MCF 10A (cell line): ENCODE data around the gene ZBED4. TPM values are rescaled to one million over a fixed set of nuclear protein-coding genes. Genes with fewer than 3 reads are reported as not detected.

Source experiments
- BruUV-seq: library from RNA; stranded (reverse); fragments of 400-500 nt; replicated peaks from 2 replicates; lab custom pipeline; 2021; lab: Mats Ljungman, UMichigan
- CTCF ChIA-PET: fragments of 300-600 bp; sonication (Branson Sonifier 250); formaldehyde crosslinking; extraction: SDS; loops from one replicate; lab custom pipeline; 2021; ENCODE audit warnings: antibody characterized with exemption, inconsistent platforms; lab: Yijun Ruan, JAX
- POLR2A ChIA-PET: fragments of 300-600, 350-650 bp; sonication (Branson Sonifier 250); formaldehyde crosslinking; extraction: SDS; loops from one replicate; lab custom pipeline; 2020; ENCODE audit warnings: antibody characterized with exemption, inconsistent platforms; lab: Yijun Ruan, JAX
- DNase-seq: peaks from one replicate; pipeline ENCODE4 v3.0.0-alpha.2; 2018; ENCODE audit not compliant: unreplicated experiment
- H3K27ac Mint-ChIP-seq: one replicate; pipeline ENCODE4 v1.8.0; 2022; ENCODE audit warnings: mild to moderate bottlenecking, low read depth, mixed read lengths; ENCODE audit not compliant: unreplicated experiment
- H3K27me3 Mint-ChIP-seq: one replicate; pipeline ENCODE4 v1.8.0; 2022; ENCODE audit warnings: mixed read lengths; ENCODE audit not compliant: insufficient read depth, unreplicated experiment
- H3K36me3 Mint-ChIP-seq: one replicate; pipeline ENCODE4 v1.8.0; 2022; ENCODE audit warnings: mild to moderate bottlenecking, moderate library complexity, mixed read lengths; ENCODE audit not compliant: insufficient read depth, unreplicated experiment
- H3K4me1 Mint-ChIP-seq: one replicate; pipeline ENCODE4 v1.8.0; 2022; ENCODE audit warnings: mixed read lengths; ENCODE audit not compliant: insufficient read depth, unreplicated experiment
- H3K4me3 Mint-ChIP-seq: one replicate; pipeline ENCODE4 v1.8.0; 2022; ENCODE audit warnings: mild to moderate bottlenecking, moderate library complexity, mixed read lengths; ENCODE audit not compliant: unreplicated experiment
- H3K9me3 Mint-ChIP-seq: one replicate; pipeline ENCODE4 v1.8.0; 2022; ENCODE audit warnings: mixed read lengths; ENCODE audit not compliant: unreplicated experiment
- intact Hi-C: fragments of 100-400 bp; cut with micrococcal nuclease; formaldehyde crosslinking; loops from 2 replicates; pipeline ENCODE4 v1.14.1; 2022
- total RNA-seq: library from RNA; stranded (reverse); gene quantifications from 2 replicates; pipeline ENCODE4 v1.2.3, GENCODE V29; 2022
- TF ChIP-seq, protein P1 (sequence below): fragments of 200-600 bp; IDR thresholded peaks from one replicate; pipeline ENCODE4 v1.8.0; 2022; ENCODE audit warnings: antibody characterized with exemption, mild to moderate bottlenecking; ENCODE audit not compliant: unreplicated experiment

Gene ZBED4
- total RNA-seq, 1 experiment from 2014 or later = 16.4 TPM

DNA sequence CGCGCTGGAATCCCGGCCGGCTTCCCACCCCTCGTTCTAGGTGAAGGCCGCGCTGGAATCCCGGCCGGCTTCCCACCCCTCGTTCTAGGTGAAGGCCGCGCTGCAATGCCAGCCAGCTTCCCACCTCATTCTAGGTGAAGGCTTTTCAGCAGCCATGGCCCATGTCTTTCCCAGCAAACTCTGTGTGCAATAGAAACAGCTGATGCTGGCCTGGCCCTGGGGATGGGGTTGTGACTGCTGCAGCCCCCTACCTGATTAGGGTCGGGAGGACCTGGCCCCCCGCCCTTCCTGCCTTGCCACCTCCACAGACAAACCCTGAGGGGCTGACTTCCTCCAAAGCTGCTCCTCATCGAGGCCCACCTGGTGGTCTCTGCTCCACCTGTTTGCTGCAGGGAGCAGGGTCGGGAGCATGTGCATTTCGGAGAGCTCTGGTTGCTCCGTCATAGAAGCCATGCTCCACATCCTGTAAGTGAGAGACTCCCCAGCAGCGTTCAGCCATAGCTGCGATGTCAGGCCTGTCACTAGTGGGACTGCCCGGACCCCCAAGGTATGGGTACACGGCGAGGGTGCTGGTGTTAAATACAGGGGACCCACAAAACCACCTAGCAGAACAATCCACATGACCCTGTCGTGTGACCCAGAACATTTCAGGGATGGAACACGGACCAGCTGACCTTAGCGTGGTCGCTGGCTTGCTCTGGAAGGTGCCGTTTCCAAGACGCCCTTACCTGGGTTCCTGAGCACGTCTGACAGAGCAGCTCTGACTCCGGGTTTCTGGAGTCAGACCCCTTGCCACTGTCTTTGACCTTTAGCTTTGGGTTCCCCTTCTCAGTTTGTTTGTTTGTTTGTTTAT, 3.3 kb downstream of the ZBED4 start:
- intact Hi-C loops = loop anchor here (10.0 kb wide), 1 partner anchor 58 kb away; the partner anchor contains the start of genes ALG12 and CRELD2
- peak overlapping the region; percentile 31 for H3K27ac Mint-ChIP-seq
- peaks cover 13% of the 10 kb centered on the region for H3K4me1 Mint-ChIP-seq
- no peak for DNase-seq
- no peak overlapping the region for H3K4me3 Mint-ChIP-seq
- no peaks in the 10 kb centered on the region for H3K9me3 Mint-ChIP-seq
- ChIA-PET POLR2A (interaction anchor here (0.6 to 3.5 kb wide), 2 partner anchors 31 to 263 kb away, joined by 3 to 31 read pairs; partner anchors contain the start of gene BRD1), CTCF (interaction anchor here (0.6 to 1.0 kb wide), 2 partner anchors 76 to 174 kb away, joined by 3 read pairs; no protein-coding TSS in a partner anchor)
- H3K27me3 Mint-ChIP-seq = no peaks in the 10 kb centered on the region
- no TSS peak for BruUV-seq
- H3K36me3 Mint-ChIP-seq = peaks cover 13% of the 10 kb centered on the region
- TF ChIP-seq, protein P1, sequence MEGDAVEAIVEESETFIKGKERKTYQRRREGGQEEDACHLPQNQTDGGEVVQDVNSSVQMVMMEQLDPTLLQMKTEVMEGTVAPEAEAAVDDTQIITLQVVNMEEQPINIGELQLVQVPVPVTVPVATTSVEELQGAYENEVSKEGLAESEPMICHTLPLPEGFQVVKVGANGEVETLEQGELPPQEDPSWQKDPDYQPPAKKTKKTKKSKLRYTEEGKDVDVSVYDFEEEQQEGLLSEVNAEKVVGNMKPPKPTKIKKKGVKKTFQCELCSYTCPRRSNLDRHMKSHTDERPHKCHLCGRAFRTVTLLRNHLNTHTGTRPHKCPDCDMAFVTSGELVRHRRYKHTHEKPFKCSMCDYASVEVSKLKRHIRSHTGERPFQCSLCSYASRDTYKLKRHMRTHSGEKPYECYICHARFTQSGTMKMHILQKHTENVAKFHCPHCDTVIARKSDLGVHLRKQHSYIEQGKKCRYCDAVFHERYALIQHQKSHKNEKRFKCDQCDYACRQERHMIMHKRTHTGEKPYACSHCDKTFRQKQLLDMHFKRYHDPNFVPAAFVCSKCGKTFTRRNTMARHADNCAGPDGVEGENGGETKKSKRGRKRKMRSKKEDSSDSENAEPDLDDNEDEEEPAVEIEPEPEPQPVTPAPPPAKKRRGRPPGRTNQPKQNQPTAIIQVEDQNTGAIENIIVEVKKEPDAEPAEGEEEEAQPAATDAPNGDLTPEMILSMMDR = no peak

DNA sequence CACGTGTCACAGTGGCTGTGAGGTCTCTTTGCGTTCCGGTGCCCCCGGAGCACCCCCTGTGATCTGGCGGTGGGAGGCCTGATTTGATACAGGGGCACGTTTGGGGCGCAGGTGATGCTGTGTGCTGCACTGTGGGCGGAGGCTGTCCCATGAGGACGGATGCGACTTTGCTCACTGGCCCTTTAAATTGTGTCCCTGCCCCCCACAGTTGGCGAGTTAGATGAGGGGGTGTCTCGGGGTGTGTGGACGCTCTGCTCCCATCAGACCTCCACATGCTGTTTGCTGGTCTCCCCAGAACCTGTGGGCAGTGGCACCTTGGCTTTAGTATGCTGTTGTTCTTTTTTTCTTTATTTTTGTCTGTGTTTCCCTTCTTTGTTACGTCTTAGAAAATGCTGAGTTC, 5.2 kb downstream of the ZBED4 start:
- TF ChIP-seq, protein P1 = no peak
- Mint-ChIP-seq H3K27ac (no peak overlapping the region), H3K27me3 (no peaks in the 10 kb centered on the region), H3K4me1 (peaks cover 13% of the 10 kb centered on the region), H3K9me3 (no peaks in the 10 kb centered on the region), H3K36me3 (peaks cover 13% of the 10 kb centered on the region), H3K4me3 (no peak overlapping the region)
- intact Hi-C loops = loop anchor here (10.0 kb wide), 1 partner anchor 56 kb away; the partner anchor contains the start of genes ALG12 and CRELD2
- POLR2A ChIA-PET = no interaction called here
- CTCF ChIA-PET = interaction anchor here (0.7 kb wide), 1 partner anchor 667 kb away, joined by 3 read pairs; the partner anchor contains the start of gene SCO2
- no TSS peak for BruUV-seq
- DNase-seq = no peak

DNA sequence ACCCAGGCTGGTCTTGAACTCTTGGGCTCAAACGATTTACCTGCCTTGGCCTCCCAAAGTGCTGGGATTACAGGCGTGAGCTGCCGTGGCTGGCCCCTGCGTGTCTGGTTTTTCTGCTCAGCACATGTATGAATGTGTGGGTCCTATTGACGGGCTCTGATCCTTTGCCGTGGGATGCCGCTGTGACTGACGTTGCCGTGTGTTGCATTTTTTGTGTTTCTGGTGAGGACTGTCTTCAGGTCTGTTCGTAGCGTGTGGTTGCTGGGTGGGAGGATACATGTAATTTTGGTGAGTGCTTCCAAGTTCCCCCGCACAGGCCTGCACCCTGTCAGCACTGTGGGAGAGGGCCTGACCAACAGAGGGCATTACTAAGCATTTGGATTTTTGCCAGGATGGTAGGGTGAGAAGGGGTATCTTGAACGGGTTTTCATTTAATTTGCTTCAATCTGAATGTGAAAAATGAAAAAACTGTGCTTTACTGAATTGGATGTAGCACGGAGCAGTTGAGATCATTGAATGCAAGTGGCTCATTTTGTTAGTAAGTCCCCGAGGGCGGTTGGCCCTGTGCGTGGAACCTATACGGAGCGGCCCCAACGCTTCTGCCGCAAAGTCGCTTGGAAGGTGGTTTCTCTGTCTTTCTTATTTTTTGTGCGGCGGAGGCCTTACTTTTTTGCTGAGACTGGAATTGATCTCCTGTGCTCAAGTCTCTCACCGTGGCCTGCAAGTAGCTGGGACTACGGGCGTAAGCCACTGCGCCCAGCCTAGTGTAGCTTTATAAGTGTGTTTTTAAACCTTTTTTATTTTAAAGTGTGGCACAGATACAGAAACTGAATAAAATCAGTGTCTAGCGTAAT, 8.2 kb downstream of the ZBED4 start:
- CTCF ChIA-PET = no interaction called here
- Mint-ChIP-seq H3K27ac (no peak overlapping the region), H3K9me3 (peaks cover 15% of the 10 kb centered on the region), H3K27me3 (no peaks in the 10 kb centered on the region), H3K36me3 (peaks cover 21% of the 10 kb centered on the region), H3K4me1 (no peaks in the 10 kb centered on the region), H3K4me3 (no peak overlapping the region)
- POLR2A ChIA-PET = no interaction called here
- intact Hi-C loops = no loop called here
- no TSS peak for BruUV-seq
- TF ChIP-seq, protein P1 = no peak
- no peak for DNase-seq

DNA sequence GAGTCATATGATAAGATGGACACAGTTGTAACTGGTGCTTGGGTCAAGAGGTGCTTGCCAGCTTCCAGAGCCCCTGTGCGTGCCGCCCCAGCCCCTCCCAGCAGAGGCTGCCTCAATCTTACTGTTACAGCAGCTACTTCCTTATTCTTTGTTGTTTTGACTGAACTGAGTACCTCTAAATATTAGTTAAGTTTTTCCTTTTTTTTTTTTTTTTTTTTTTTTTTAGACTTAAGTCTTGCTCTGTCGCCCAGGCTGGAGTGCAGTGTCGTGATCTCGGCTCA, 8.8 kb downstream of the ZBED4 start:
- POLR2A ChIA-PET = no interaction called here
- BruUV-seq = no TSS peak
- intact Hi-C loops = no loop called here

More for the DNA sequence above, 8.8 kb downstream of the ZBED4 start:
- peaks cover 27% of the 10 kb centered on the region for H3K36me3 Mint-ChIP-seq
- no peak overlapping the region for H3K27ac Mint-ChIP-seq
- H3K4me1 Mint-ChIP-seq = no peaks in the 10 kb centered on the region
- no peaks in the 10 kb centered on the region for H3K27me3 Mint-ChIP-seq
- DNase-seq = no peak
- H3K9me3 Mint-ChIP-seq = peaks cover 21% of the 10 kb centered on the region
- no peak overlapping the region for H3K4me3 Mint-ChIP-seq
- TF ChIP-seq, protein P1 = no peak
- CTCF ChIA-PET = no interaction called here
